Testis (tissue), 2 donors: Measurements from ENCODE around the gene EEF2KMT.

ENCODE experiments used
- POLR2A ChIP-seq: fragments of 450-650 bp; IDR thresholded peaks from one replicate; pipeline ENCODE4 v1.6.1; 2017; ENCODE audit warnings: antibody characterized with exemption, mild to moderate bottlenecking, moderate library complexity
- TF ChIP-seq, protein P1 (sequence below), 3 experiments: fragments of 450-650 bp in 2 of 3; fragments of 200-600 bp in 1 of 3; sonication (generic) in 1 of 3; IDR thresholded peaks; one replicate each; pipeline ENCODE4 v1.5.1; 2016 to 2019; ENCODE audit warnings: antibody characterized with exemption in 3 of 3, mild to moderate bottlenecking in 2 of 3, moderate library complexity in 1 of 3

DNA sequence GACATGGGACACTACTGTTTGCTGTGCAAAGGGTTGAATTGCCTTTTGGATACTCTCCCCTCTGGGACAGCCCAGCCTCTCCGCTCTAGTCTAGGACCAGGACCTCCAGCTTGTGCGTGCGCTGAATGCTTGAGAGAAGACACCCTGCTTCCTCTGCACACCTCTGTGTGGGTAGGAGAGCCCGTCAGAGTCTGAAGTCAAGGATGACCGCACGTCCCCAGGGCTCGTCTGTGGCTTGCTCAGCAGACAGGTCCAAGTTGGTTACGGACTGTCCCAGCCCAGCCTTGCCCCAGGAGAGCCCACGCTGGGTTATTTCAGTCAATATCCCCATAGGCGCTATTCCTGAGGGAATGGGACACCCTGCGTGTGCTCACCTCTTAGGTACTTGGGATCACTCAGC is 35.5 kb downstream of the EEF2KMT start:
- TF ChIP-seq, protein P1, sequence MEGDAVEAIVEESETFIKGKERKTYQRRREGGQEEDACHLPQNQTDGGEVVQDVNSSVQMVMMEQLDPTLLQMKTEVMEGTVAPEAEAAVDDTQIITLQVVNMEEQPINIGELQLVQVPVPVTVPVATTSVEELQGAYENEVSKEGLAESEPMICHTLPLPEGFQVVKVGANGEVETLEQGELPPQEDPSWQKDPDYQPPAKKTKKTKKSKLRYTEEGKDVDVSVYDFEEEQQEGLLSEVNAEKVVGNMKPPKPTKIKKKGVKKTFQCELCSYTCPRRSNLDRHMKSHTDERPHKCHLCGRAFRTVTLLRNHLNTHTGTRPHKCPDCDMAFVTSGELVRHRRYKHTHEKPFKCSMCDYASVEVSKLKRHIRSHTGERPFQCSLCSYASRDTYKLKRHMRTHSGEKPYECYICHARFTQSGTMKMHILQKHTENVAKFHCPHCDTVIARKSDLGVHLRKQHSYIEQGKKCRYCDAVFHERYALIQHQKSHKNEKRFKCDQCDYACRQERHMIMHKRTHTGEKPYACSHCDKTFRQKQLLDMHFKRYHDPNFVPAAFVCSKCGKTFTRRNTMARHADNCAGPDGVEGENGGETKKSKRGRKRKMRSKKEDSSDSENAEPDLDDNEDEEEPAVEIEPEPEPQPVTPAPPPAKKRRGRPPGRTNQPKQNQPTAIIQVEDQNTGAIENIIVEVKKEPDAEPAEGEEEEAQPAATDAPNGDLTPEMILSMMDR (IDR thresholded peaks at IDR 0.05), result no peak
- TF ChIP-seq POLR2A, result no peak
